Type B pancreatic cell (in vitro differentiated cells): ENCODE results near the gene TAGLN3. TPM values are rescaled to one million over a fixed set of nuclear protein-coding genes. Genes with fewer than 3 reads are reported as not detected.
A peak's percentile ranks its signal among the peaks of the same experiment; 100 is the strongest.

Experiments
- DNase-seq: peaks from one replicate; pipeline ENCODE4 v3.0.0; 2021; ENCODE audit warnings: mixed read lengths; ENCODE audit not compliant: unreplicated experiment; ENCODE audit errors: extremely low spot score
- H3K27ac Mint-ChIP-seq: 2 replicates; pipeline ENCODE4 v1.8.0; 2021; ENCODE audit warnings: mild to moderate bottlenecking, mixed read lengths
- H3K27me3 Mint-ChIP-seq: 2 replicates; pipeline ENCODE4 v1.8.0; 2021; ENCODE audit warnings: mixed read lengths
- H3K36me3 Mint-ChIP-seq: 2 replicates; pipeline ENCODE4 v1.8.0; 2021; ENCODE audit warnings: mixed read lengths
- H3K4me1 Mint-ChIP-seq: one replicate; pipeline ENCODE4 v1.8.0; 2021; ENCODE audit warnings: mixed read lengths; ENCODE audit not compliant: unreplicated experiment
- H3K4me3 Mint-ChIP-seq: 2 replicates; pipeline ENCODE4 v1.8.0; 2021; ENCODE audit warnings: mild to moderate bottlenecking, mixed read lengths
- H3K9me3 Mint-ChIP-seq: 2 replicates; pipeline ENCODE4 v1.8.0; 2021; ENCODE audit warnings: mixed read lengths
- total RNA-seq: library from RNA; stranded (reverse); gene quantifications from 2 replicates; pipeline ENCODE4 v1.2.1, GENCODE V29; 2021; ENCODE audit warnings: low replicate concordance
- TF ChIP-seq, protein P1 (sequence below): fragments of 200-600 bp; sonication (generic); conservative IDR thresholded peaks from 2 replicates; pipeline ENCODE4 v1.5.0; 2021; ENCODE audit warnings: antibody characterized with exemption, mild to moderate bottlenecking

The TAGLN3 gene
- total RNA-seq, 1 donor from 2014 or later, result 14.8 TPM

DNA sequence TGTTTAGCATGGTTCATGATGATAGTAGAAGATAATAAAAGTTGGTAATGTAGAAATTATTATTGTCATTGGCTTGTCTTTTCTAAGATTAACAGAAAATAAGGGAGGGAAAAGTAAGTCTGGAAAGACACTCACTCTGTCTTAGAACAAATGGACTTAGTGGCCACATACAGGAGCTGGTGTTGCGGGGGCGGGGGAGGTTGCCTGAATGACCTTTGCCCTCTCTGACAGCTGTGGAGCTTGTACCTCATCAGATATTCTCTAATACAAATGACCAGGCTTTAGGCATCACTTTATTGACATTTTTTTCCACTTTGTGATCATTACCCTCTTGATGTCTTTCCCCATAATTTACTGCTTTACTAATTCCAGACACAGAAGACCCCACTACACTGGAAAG is 5.9 kb downstream of the TAGLN3 start:
- H3K9me3 Mint-ChIP-seq, result peaks cover 4% of the 10 kb centered on the region
- H3K36me3 Mint-ChIP-seq, result peaks cover 5% of the 10 kb centered on the region
- no peak overlapping the region for H3K4me3 Mint-ChIP-seq
- TF ChIP-seq, protein P1, sequence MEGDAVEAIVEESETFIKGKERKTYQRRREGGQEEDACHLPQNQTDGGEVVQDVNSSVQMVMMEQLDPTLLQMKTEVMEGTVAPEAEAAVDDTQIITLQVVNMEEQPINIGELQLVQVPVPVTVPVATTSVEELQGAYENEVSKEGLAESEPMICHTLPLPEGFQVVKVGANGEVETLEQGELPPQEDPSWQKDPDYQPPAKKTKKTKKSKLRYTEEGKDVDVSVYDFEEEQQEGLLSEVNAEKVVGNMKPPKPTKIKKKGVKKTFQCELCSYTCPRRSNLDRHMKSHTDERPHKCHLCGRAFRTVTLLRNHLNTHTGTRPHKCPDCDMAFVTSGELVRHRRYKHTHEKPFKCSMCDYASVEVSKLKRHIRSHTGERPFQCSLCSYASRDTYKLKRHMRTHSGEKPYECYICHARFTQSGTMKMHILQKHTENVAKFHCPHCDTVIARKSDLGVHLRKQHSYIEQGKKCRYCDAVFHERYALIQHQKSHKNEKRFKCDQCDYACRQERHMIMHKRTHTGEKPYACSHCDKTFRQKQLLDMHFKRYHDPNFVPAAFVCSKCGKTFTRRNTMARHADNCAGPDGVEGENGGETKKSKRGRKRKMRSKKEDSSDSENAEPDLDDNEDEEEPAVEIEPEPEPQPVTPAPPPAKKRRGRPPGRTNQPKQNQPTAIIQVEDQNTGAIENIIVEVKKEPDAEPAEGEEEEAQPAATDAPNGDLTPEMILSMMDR, result no peak
- H3K27ac Mint-ChIP-seq, result no peak overlapping the region
- DNase-seq, result no peak
- peaks cover 20% of the 10 kb centered on the region for H3K27me3 Mint-ChIP-seq
- peaks cover 37% of the 10 kb centered on the region for H3K4me1 Mint-ChIP-seq

- TF ChIP-seq, protein P1, result no peak
- peaks cover 4% of the 10 kb centered on the region for H3K9me3 Mint-ChIP-seq
- no peak overlapping the region for H3K27ac Mint-ChIP-seq
- DNase-seq, result no peak
- peaks cover 17% of the 10 kb centered on the region for H3K27me3 Mint-ChIP-seq
- peaks cover 39% of the 10 kb centered on the region for H3K4me1 Mint-ChIP-seq
- H3K36me3 Mint-ChIP-seq, result peaks cover 5% of the 10 kb centered on the region
- H3K4me3 Mint-ChIP-seq, result no peak overlapping the region
Measured at GRCh38 chr3:112005091-112005672, 6.5 kb downstream of the TAGLN3 start.

DNA sequence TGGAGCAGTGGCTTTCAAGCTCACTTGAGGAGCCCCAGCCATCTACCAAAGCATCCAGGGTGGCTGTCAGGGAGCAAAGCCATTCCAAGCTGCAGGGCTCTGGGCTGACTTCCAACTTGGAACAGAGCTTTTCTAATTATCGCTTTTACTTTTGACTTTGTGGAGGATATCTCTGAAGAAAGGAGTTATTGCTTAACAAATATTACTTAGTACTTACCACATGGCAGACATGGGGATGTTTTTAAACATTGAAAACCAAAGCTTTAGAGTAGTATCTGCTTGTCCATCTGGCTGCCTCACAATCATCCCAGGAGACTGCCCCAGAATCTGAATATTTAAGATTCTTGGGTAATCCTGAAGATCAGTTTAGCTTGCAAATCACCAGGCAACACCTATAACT is 8.9 kb downstream of the TAGLN3 start:
- Mint-ChIP-seq H3K9me3 (peaks cover 4% of the 10 kb centered on the region), H3K4me3 (no peak overlapping the region), H3K4me1 (peaks cover 43% of the 10 kb centered on the region), H3K36me3 (peaks cover 5% of the 10 kb centered on the region), H3K27me3 (no peaks in the 10 kb centered on the region), H3K27ac (no peak overlapping the region)
- TF ChIP-seq, protein P1, result no peak
- no peak for DNase-seq

GRCh38 chr3:112009670-112010069 is 10.9 kb downstream of the TAGLN3 start:
- Mint-ChIP-seq H3K4me1 (peaks cover 26% of the 10 kb centered on the region), H3K4me3 (no peak overlapping the region), H3K9me3 (peaks cover 4% of the 10 kb centered on the region), H3K36me3 (peaks cover 5% of the 10 kb centered on the region), H3K27ac (no peak overlapping the region), H3K27me3 (no peaks in the 10 kb centered on the region)
- no peak for DNase-seq
- TF ChIP-seq, protein P1, result no peak

DNA sequence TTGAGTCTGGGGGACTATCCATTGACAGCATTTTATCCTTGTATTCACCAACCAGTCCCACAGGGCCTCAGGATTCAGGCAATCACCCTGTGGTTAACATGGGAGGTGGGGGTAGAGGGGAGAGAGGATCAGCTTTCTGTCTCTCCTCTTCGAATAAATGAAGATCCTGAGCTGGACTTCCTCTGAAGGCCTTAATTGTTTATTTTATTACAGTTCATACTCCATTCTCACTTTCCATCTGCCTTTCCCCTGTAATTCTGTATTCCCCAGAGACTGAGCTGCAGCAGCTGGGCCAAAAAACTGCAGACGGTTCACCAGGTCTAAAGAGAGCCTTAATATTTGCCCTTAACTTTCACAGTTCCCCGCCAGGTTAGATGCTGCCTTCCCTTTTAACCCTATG is 11.9 kb downstream of the TAGLN3 start:
- TF ChIP-seq, protein P1, result no peak
- Mint-ChIP-seq H3K36me3 (no peaks in the 10 kb centered on the region), H3K4me3 (no peak overlapping the region), H3K4me1 (peaks cover 23% of the 10 kb centered on the region), H3K27me3 (no peaks in the 10 kb centered on the region), H3K27ac (peak overlapping the region; percentile 20), H3K9me3 (peaks cover 4% of the 10 kb centered on the region)
- DNase-seq, result no peak
